HG02623 (cell line): ENCODE data around the gene SPIN1.

ENCODE experiments used
- ATAC-seq: cut with Tn5 transposase; IDR thresholded peaks from one replicate; pipeline ENCODE4 v1.9.1; 2021; ENCODE audit warnings: moderate library complexity; ENCODE audit not compliant: unreplicated experiment

Gene SPIN1

GRCh38 chr9:88387552-88388202 lies 567 bp upstream of the SPIN1 start:
- ATAC-seq, result peak; percentile 5

DNA sequence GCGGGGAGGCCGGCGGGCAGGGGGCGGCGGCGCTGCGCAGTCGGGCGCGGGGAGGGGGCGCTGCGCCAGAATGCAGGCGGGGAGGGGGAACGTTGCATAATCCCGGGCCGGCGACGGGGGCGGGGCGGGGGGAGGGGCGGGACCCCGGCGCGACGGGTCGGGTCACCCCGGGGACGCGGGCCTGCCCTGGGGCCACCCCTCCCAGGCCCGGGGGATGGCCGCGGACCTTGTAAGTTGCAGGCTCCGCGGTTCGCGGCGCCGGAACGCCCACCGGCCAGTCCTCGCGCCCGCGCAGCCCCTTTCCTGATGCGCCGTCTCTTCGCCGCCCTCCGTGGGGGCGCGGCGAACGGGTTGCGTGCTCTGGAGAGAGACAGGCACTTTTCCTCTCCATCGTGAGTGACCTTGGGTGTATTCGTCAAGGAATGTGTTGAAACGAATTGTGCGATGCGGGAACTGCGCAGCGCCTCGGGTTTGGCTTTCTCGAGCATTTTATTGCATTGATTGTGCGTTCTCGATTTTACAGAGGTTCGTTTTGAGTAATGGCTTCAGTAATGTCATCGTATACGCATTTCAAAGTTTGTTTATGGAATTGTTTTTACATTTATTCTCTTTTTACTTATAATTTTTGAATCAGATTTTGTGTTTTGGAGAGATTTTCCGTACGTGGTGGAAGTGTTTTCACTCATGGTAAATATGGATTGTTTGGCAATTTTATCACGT lies 802 bp downstream of the SPIN1 start:
- peak; percentile 20 for ATAC-seq

DNA sequence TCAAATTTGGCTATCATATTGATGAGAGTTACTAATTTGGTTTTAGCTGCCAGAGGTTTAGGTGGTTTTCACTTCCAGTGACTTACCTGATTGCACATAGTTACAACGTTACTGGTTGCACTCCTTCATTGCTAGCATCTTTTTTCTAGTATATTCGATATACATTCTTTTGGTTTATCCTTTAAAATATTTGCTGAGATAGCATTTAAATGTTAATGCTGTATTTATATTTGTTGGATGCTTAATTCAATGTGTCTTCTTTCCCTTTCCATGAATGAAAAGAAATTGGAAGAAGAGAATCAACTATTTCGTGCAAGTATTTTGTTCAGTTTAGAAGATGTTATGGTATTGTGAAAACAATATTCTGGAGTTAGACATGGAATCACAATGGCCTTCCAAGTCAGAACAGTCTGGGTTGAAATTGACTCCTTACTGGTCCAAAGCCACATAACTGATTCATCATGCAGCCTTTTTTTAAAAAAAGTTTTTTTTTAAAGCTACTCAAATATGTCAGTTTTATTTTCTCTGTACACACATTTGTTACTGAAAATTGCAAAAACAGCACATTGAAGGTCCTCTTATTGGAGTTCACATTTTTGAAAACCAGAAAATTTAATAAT lies 2.2 kb downstream of the SPIN1 start:
- ATAC-seq, result no peak

GRCh38 chr9:88391236-88391635 lies 3.0 kb downstream of the SPIN1 start:
- no peak for ATAC-seq

- no peak for ATAC-seq
Observed at GRCh38 chr9:88391921-88392320, 3.7 kb downstream of the SPIN1 start.

- ATAC-seq, result no peak
Observed at GRCh38 chr9:88392549-88392948, 4.3 kb downstream of the SPIN1 start.

DNA sequence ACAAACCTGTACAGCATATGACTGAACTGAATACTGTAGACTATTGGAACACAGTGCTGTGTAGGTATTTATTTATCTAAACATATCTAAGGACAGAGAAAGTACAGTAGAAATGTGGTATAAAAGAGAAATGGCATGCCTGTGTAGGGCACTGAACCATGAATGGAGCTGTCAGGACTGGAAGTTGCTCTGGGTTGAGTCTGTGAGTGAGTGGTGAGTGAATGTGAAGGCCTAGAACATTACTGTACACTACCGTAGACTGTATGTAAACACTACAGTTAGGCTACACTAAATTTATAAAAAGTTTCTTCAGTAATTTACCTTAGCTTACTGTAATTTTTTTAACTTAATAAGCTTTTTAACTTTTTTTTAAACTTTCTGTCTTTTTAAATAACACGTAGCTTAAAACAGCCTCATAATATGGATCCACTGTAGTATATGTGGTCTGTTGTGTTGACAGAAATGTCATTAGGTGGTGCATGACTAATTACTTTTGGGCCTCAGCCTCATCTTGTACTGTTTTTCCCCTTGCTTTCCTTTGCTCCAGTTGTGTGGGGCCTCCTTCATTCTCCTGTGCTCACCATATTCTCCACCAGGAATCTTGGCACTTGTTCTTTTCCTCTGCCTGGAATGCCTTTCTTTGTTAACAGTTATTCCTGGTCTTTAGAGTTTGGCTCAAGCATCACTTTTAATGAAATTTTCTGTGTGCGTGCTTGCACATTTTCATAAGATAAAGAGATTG lies 8.8 kb downstream of the SPIN1 start:
- ATAC-seq, result no peak

- ATAC-seq, result no peak
Observed at GRCh38 chr9:88398016-88398415, 9.8 kb downstream of the SPIN1 start.

DNA sequence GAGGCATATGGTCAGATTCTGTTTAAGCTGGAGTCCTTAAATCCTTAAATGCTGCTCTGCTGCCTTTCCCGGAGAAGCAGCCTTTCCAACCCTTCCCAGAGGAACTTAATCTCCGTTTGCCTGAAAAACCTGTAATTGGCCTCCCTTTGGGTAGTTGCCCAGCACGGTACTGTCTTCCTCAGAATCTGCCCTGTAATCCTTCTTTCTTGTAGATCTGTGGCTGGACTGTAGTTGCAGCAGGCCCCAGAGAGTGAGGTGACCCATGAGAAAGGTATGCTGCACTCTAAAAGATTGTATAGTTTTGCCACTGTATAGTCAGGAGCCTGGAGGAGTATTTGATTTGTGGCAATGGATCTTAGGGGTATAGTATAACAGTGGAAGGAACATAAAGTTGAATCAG lies 11.7 kb downstream of the SPIN1 start:
- ATAC-seq, result no peak

DNA sequence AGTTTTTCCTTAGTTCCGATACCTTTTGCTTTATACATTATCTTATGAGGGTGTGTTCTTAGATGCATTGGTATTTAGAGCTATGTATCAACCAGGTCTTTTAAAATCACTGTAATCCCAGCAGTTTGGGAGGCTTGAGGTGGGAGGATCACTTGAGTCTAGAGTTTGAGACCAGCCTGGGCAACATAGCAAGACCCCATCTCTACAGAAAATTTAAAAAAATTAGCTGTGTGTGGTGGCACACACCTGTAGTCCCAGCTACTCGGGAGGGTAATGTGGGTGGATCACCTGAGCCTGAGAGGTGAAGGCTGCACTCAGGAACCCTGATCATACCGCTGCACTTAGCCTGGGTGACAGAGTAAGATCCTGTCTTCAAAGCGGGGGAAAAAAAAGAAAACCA lies 15.1 kb downstream of the SPIN1 start:
- no peak for ATAC-seq

DNA sequence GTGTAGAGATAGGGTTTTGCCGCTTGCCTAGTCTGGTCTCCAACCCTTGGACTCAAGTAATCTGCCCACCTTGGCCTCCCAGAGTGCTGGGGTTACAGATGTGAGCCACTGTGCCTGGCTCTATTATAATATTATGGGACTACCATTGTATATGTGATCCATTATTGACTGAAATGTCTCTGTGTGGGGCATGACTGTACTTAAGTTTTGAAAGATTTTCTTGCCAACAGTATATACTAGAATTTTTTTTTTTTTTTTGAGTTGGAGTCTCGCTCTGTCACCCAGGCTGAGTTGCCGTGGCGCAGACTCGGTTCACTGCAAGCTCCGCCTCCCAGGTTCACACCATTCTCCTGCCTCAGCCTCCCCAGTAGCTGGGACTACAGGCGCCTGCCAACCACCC lies 17.8 kb downstream of the SPIN1 start:
- no peak for ATAC-seq

DNA sequence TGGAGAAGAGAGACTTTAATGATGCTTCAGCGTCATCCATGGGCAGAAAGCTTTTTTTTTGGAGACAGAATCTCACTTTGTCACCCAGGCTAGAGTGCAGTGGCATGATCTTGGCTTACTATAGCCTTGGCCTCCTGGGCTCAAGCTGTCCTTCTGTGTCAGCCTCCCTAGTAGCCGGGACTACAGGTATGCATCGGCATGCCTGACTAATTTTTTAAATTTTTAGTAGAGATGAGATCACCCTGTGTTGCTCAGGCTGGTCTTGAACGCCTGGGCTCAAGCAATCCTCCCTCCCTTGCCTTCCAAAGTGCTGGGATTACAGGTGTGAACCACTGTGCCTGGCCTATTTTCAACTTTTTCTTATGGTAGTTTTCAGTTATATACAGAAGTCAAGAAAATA lies 23.2 kb downstream of the SPIN1 start:
- ATAC-seq, result no peak

DNA sequence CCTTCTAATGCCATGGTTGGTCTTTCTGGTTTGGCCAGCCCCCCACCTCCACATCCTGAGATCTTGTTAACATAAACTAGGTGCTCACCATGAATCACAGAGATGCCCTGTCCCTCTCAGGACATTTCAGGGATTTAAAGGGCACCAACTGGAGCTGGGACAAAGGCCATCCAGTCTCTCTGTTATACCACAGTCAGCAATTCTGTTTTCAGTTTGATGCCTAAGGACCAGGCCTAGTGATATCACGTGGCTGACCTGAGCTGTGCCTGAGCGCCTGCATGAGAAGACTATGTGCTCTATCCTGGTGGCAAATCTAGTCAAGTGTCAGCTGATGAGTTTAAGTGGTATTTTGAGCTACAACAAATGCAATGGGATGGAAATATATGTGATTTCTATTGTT lies 26.1 kb downstream of the SPIN1 start:
- ATAC-seq, result no peak

DNA sequence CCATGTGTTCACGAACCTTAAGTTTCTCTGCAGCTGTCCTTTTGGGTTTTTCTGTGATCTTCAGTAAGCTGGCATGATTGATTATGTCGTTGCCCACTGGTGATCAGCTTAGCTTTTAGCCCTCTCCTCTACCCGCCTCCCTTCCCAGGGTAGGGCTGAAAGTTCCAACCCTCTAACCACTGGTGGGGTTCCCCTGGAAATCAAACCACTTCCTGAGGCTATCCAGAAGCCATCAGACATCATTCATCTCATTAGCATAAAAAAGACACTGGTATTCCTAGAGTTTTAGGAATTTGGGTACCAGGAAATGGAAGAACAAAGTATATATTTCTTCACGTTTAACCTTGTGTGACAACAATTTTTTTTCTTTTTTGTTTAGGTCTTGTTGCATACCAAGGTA lies 29.8 kb downstream of the SPIN1 start:
- no peak for ATAC-seq

DNA sequence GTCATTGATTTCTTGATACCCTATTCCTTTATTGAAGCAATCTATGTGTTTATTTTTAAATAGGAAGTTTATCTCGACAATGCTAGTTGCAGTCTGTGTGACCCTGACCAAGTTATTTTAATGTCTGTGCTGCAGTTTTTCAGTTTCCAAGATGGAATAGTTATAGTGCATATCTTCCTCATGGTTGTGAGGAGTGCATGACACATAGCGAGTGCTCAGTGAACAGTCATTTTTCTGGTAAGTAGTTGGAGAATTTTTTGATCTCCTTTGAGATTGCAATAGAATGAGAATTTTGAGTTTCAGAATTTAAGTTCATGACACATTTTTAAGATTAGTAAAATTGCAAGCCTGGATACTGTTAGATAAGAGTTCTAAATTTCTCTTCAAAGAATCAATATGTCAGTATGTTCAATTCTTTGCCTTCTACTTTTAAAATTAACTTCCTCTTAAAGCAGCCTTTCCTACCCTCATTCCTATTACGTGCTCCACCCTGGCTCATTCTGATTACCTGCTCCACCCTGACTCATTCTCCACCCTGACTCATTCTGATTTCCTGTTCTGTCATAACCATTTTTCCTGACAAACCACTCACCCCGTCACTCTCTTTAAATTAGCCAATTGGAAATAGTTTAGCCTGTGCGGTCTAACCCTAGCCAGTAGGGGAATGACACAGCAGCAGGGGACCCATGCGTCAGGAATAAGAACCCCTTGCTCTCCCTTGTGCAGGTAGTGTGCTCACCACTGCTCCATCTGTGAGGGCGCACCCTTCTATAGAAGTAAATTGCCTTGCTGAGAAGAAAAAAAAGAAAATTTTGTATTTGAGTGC lies 30.7 kb downstream of the SPIN1 start:
- ATAC-seq, result no peak

GRCh38 chr9:88420227-88420626 lies 32.0 kb downstream of the SPIN1 start:
- no peak for ATAC-seq

GRCh38 chr9:88421348-88421747 lies 33.1 kb downstream of the SPIN1 start:
- no peak for ATAC-seq

- ATAC-seq, result no peak
Observed at GRCh38 chr9:88425538-88425950, 37.3 kb downstream of the SPIN1 start.

GRCh38 chr9:88426651-88427050 lies 38.4 kb downstream of the SPIN1 start:
- no peak for ATAC-seq

- no peak for ATAC-seq
Observed at GRCh38 chr9:88429595-88430430, 41.6 kb downstream of the SPIN1 start.
